Gastrocnemius medialis (tissue), 4 donors: ENCODE data around the gene SEMA3D. TPM values are rescaled to one million over a fixed set of nuclear protein-coding genes. Genes with fewer than 3 reads are reported as not detected.

Experiments
- ATAC-seq, 2 donors: fragments of 150-250 bp; one replicate each; pipeline ENCODE4 v1.9.1; 2016
- DNase-seq, 2 donors: peaks; one replicate each; pipeline ENCODE4 v3.0.0-alpha.2; 2019
- H3K27ac ChIP-seq, 4 donors: fragments of 200-600 bp; sonication (generic); 1 replicate in 1 of 4; 2 replicates in 3 of 4; pipeline ENCODE4 v1.5.1; 2016 to 2018; ENCODE audit warnings: mild to moderate bottlenecking in 2 of 4, moderate library complexity in 1 of 4
- H3K27me3 ChIP-seq, 3 donors: fragments of 200-600 bp; sonication (generic) in 2 of 3; 1 replicate in 1 of 3; 2 replicates in 2 of 3; pipeline versions ENCODE4 v1.5.1 to v1.6.0; 2016 to 2019; ENCODE audit warnings: mild to moderate bottlenecking in 1 of 3, moderate library complexity in 1 of 3
- H3K36me3 ChIP-seq, 2 donors: fragments of 200-600 bp; sonication (generic) in 1 of 2; one replicate each; pipeline ENCODE4 v1.5.1; 2017 to 2018
- H3K4me1 ChIP-seq, 2 donors: fragments of 200-600 bp; sonication (generic) in 1 of 2; one replicate each; pipeline ENCODE4 v1.5.1; 2016 to 2017; ENCODE audit warnings: mild to moderate bottlenecking in 2 of 2
- H3K4me3 ChIP-seq, 4 donors: fragments of 200-600 bp; sonication (generic) in 3 of 4; 1 replicate in 1 of 4; 2 replicates in 3 of 4; pipeline ENCODE4 v1.5.1; 2016 to 2019; ENCODE audit warnings: mild to moderate bottlenecking in 2 of 4
- H3K9me3 ChIP-seq, 3 donors: fragments of 200-600 bp; sonication (generic) in 2 of 3; 1 replicate in 1 of 3; 2 replicates in 2 of 3; pipeline ENCODE4 v1.5.1; 2016 to 2019
- POLR2A ChIP-seq, 2 donors: fragments of 450-650 bp; IDR thresholded peaks; one replicate each; pipeline ENCODE4 v1.6.1; 2017; ENCODE audit warnings: antibody characterized with exemption in 2 of 2, mild to moderate bottlenecking in 2 of 2, moderate library complexity in 2 of 2
- in situ Hi-C, 4 donors: fragments of 200-750 bp; cut with MboI; loops; one replicate each; pipeline versions ENCODE4 v1.15.0 to v1.8.0; 2017; ENCODE audit warnings: low sequenced_read_pairs in 4 of 4
- intact Hi-C: fragments of 100-400 bp; cut with DNase I; formaldehyde crosslinking; loops from one replicate; pipeline ENCODE4 v1.15.1; 2023; ENCODE audit warnings: low total_unique reads
- total RNA-seq, 4 donors: library from RNA; depleted of rRNA; stranded (reverse); fragments of >200 nt; gene quantifications; one replicate each; pipeline versions ENCODE4 v1.1.0 to v1.2.3, GENCODE V29; 2016
- TF ChIP-seq, protein P1 (sequence below), 5 experiments: fragments of 450-650 bp in 3 of 5; fragments of 200-600 bp in 2 of 5; sonication (generic) in 2 of 5; IDR thresholded peaks in 4 of 5; conservative IDR thresholded peaks in 1 of 5; 1 replicate in 4 of 5; 2 replicates in 1 of 5; pipeline ENCODE4 v1.5.1; 2016 to 2019; ENCODE audit warnings: antibody characterized with exemption in 5 of 5, mild to moderate bottlenecking in 3 of 5, moderate library complexity in 3 of 5

Gene SEMA3D
- total RNA-seq, 4 donors from 2014 or later = 0.75 TPM; not detected in 3

DNA sequence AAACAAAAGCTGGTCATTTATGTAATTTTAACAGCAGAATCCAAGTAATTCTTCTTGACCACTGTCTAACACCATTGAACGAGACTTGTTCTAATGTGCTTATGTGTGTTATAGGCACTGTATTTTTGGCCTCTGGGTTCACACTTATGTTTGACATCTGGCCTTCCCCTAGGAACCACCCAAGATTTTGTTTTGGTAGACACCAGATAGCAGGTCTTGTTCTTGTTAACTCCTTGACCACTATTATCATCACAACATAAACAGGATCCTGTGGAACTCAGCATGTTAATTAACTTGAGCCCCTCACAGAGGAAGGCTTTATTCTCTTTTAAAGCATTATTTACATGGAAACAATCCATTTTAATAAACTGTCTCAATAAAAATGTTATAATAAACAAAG, 167.7 kb downstream of the SEMA3D start:
- TF ChIP-seq POLR2A (IDR thresholded peaks at IDR 0.05) = no peak
- TF ChIP-seq, protein P1, sequence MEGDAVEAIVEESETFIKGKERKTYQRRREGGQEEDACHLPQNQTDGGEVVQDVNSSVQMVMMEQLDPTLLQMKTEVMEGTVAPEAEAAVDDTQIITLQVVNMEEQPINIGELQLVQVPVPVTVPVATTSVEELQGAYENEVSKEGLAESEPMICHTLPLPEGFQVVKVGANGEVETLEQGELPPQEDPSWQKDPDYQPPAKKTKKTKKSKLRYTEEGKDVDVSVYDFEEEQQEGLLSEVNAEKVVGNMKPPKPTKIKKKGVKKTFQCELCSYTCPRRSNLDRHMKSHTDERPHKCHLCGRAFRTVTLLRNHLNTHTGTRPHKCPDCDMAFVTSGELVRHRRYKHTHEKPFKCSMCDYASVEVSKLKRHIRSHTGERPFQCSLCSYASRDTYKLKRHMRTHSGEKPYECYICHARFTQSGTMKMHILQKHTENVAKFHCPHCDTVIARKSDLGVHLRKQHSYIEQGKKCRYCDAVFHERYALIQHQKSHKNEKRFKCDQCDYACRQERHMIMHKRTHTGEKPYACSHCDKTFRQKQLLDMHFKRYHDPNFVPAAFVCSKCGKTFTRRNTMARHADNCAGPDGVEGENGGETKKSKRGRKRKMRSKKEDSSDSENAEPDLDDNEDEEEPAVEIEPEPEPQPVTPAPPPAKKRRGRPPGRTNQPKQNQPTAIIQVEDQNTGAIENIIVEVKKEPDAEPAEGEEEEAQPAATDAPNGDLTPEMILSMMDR (IDR thresholded peaks at IDR 0.05 in 4 of 5, conservative IDR thresholded peaks at IDR 0.05 in 1 of 5) = no peak
- no peak for ATAC-seq
- Histone ChIP-seq H3K4me1 (no peaks in the 10 kb centered on the region), H3K27me3 (no peaks in the 10 kb centered on the region), H3K9me3 (no peaks in the 10 kb centered on the region), H3K36me3 (no peaks in the 10 kb centered on the region), H3K27ac (no peak overlapping the region), H3K4me3 (no peak overlapping the region)
- in situ Hi-C loops (loop anchor here in 2 of 4 donors (25.0 kb wide), 2 partner anchors 532 to 1057 kb away; no protein-coding TSS in a partner anchor), intact Hi-C loops (no loop called here)
- DNase-seq = no peak

DNA sequence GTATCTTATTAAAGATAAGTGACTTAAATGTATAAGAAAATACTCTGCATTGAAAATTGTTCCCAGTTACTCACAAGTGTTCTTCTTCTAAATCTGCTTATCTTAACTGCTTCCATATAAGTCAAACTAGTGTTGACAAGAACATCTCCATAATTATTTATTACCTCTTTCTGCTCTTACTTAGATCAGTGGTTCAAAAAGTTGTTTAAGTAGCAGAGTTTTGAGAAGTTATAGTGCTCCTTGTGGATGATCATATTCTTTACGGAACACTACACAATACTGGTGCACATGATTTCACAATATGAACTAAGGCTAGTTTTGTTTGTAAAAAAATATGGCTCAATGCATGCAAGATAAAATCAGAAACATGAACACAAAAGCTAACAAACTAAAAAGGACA, 168.4 kb downstream of the SEMA3D start:
- H3K9me3 ChIP-seq = no peaks in the 10 kb centered on the region

DNA sequence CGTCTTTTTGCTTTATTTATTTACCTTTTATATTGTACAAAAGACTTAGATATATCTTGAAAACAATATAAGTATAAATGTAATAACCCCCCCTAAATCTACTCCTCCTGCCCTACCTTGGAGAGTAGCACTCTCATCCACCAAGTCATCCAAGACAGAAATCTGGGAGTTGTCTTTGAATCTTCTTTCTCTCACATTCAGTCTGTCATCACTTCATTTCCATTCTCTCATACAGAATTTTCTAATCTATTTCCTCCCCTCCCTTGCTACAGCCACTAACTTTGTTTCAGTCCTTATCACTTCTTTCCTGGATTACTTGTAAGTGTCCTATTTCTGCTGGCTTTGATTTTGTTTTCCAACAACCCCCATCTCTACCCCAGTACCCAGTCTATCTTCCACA, 170.6 kb downstream of the SEMA3D start:
- intact Hi-C loops = no loop called here
- in situ Hi-C loops = loop anchor here in 2 of 4 donors (25.0 kb wide), 2 partner anchors 529 to 1054 kb away; no protein-coding TSS in a partner anchor
- TF ChIP-seq, protein P1 (IDR thresholded peaks at IDR 0.05 in 4 of 5, conservative IDR thresholded peaks at IDR 0.05 in 1 of 5) = no peak
- TF ChIP-seq POLR2A (IDR thresholded peaks at IDR 0.05) = no peak

More for the DNA sequence above, 168.4 kb downstream of the SEMA3D start:
- no peak for ATAC-seq
- H3K4me3 ChIP-seq = no peak overlapping the region
- intact Hi-C loops (no loop called here), in situ Hi-C loops (loop anchor here in 2 of 4 donors (25.0 kb wide), 2 partner anchors 531 to 1056 kb away; no protein-coding TSS in a partner anchor)
- no peaks in the 10 kb centered on the region for H3K4me1 ChIP-seq
- no peak for DNase-seq
- no peaks in the 10 kb centered on the region for H3K36me3 ChIP-seq
- H3K27me3 ChIP-seq = no peaks in the 10 kb centered on the region
- TF ChIP-seq POLR2A (IDR thresholded peaks at IDR 0.05) = no peak
- TF ChIP-seq, protein P1 (IDR thresholded peaks at IDR 0.05 in 4 of 5, conservative IDR thresholded peaks at IDR 0.05 in 1 of 5) = no peak
- H3K27ac ChIP-seq = no peak overlapping the region

DNA sequence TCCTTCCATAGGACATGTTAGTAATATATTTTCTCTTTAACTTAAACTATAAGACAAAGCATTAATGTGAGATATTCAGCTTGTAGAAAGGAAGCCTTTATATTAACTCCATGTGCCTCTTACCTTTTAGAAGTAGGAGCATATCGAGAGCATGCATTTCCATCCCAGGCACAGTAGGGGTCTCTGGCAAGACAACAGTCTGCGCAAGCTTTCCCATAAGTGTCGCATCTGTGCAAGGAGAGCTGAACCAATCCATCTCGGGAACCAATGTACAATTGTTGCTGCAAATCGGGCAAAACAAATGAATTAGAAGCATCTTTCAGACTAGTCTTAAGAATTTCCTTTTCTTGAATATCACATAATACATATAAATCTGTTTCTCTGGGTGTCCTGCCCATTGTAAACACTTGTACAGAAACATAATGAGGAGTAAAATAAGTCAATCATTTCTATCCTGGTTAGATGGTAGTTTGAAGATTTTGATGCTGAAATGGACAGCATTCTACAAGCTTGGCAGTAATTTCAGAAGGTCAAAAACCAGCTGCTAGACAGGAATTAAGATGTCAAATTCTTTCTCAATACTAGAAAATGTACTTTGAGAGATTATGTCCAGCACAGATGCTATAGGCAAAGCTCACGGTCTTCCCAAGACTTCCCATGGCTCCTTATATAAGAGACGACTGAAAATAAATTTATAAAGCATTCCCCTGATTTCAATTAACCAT, 171.8 kb downstream of the SEMA3D start:
- DNase-seq (no peak), ATAC-seq (no peak)
- no peaks in the 10 kb centered on the region for H3K27me3 ChIP-seq
- H3K4me1 ChIP-seq = no peaks in the 10 kb centered on the region
- H3K27ac ChIP-seq = no peak overlapping the region
- H3K4me3 ChIP-seq = no peak overlapping the region
- TF ChIP-seq, protein P1 (IDR thresholded peaks at IDR 0.05 in 4 of 5, conservative IDR thresholded peaks at IDR 0.05 in 1 of 5) = no peak
- TF ChIP-seq POLR2A (IDR thresholded peaks at IDR 0.05) = no peak
- H3K9me3 ChIP-seq = no peaks in the 10 kb centered on the region
- intact Hi-C loops = no loop called here
- H3K36me3 ChIP-seq = no peaks in the 10 kb centered on the region
- in situ Hi-C loops = loop anchor here in 2 of 4 donors (25.0 kb wide), 2 partner anchors 528 to 1053 kb away; no protein-coding TSS in a partner anchor

More for the DNA sequence above, 170.6 kb downstream of the SEMA3D start:
- Histone ChIP-seq H3K9me3 (no peaks in the 10 kb centered on the region), H3K27me3 (no peaks in the 10 kb centered on the region), H3K4me3 (no peak overlapping the region), H3K36me3 (no peaks in the 10 kb centered on the region), H3K27ac (no peak overlapping the region), H3K4me1 (no peaks in the 10 kb centered on the region)
- DNase-seq (no peak), ATAC-seq (no peak)
